Mucosa of rectum (tissue), 2 donors: ENCODE measurements around the gene MMP10.

Source experiments
- H3K27ac ChIP-seq, 2 donors: one replicate each; pipeline ENCODE4 v1.7.0; 2013; ENCODE audit warnings: inconsistent platforms in 2 of 2, low read depth in 2 of 2, low read length in 2 of 2
- H3K27me3 ChIP-seq, 2 donors: one replicate each; pipeline ENCODE4 v1.7.0; 2013; ENCODE audit warnings: low read length in 2 of 2; ENCODE audit not compliant: control insufficient read depth in 2 of 2, insufficient read depth in 2 of 2
- H3K36me3 ChIP-seq, 2 donors: one replicate each; pipeline ENCODE4 v1.7.0; 2013; ENCODE audit warnings: low read length in 2 of 2; ENCODE audit not compliant: control insufficient read depth in 2 of 2, insufficient read depth in 2 of 2
- H3K4me1 ChIP-seq, 2 donors: one replicate each; pipeline ENCODE4 v1.7.0; 2013; ENCODE audit warnings: low read length in 2 of 2, mild to moderate bottlenecking in 1 of 2; ENCODE audit not compliant: control insufficient read depth in 2 of 2, insufficient read depth in 2 of 2
- H3K4me3 ChIP-seq, 2 donors: one replicate each; pipeline ENCODE4 v1.7.0; 2013; ENCODE audit warnings: low read length in 2 of 2
- H3K9ac ChIP-seq, 2 donors: one replicate each; pipeline ENCODE4 v1.7.0; 2013; ENCODE audit warnings: low read length in 2 of 2, low read depth in 1 of 2, mild to moderate bottlenecking in 1 of 2
- H3K9me3 ChIP-seq, 2 donors: one replicate each; pipeline ENCODE4 v1.7.0; 2013; ENCODE audit warnings: low read length in 2 of 2; ENCODE audit not compliant: control insufficient read depth in 2 of 2
- donor health status: healthy.
- donor health status: Normal muscosa, but diverticular disease.

Gene MMP10

DNA sequence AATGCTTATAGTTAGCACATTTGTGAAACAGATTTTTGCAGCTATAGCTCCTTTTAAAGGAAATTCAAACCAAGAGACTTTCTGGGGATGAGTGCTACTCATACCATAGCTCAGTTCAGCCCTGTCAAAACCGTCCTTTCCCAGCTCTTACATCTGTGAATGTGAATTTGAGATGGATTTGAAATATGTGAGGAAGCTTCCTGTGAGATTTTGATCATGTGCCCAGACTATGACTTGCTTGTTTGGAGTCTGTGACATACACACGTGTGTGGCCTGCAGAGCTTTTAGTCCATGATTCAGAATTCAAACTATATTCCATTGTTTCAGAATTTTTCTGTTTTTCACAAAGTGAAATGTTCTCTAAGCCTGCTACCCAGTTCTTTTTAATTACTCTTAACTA, 21.9 kb upstream of the MMP10 start:
- no peaks in the 10 kb centered on the region for H3K9me3 ChIP-seq
- H3K27me3 ChIP-seq = no peaks in the 10 kb centered on the region
- H3K36me3 ChIP-seq = no peaks in the 10 kb centered on the region
- H3K9ac ChIP-seq = no peak overlapping the region
- H3K4me1 ChIP-seq = no peaks in the 10 kb centered on the region
- H3K4me3 ChIP-seq = no peak overlapping the region
- no peak overlapping the region for H3K27ac ChIP-seq

DNA sequence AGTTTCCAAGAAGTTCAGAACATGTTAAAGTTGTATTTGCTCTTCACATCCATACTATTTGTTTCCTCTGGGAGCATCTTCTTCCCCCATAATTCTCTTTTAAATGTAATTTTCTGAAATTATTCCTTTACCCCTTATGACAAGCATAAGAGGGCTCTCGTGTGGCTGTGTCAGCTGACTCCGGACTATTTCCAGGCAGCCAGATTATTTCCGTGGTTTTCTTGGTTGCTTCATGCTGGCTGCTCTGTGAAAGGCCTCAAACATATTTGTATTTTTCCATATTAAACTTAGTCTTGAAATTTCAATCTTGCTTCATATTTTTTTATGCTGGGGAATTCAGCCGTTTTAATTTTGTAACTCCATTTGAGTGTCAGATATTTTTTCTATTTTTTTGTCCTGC, 20.3 kb upstream of the MMP10 start:
- H3K9ac ChIP-seq = no peak overlapping the region

DNA sequence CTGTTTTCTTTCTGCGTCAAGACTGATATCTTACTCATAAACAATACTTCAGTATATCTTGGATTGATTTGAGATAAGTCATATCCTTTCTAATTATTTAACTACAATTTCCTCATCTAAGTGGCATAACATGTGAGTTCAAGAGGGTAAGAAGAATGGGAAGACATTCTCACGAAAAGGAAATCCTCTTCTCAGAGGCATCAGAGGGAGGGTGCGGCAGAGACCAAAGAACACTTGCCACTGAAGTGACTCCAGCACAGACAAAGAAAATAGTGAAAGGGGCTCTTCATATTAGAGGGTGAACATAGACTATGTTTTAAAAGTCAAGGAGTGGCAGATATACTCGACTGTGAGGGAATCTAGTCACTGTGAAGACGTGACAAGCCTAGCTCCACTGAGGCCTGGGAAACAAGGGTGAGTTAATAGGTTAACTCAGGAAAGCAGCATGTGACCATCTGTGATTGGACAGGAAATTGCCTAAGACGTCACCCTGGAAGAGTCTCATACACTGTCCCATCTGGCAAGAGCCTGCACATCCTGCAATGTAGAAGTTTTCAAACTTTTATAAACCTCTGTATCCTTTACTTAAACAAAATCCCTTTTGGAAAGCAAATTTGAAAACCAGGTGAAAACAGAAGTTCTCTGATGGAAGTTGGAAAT, 19.4 kb upstream of the MMP10 start:
- Histone ChIP-seq H3K36me3 (no peaks in the 10 kb centered on the region), H3K27ac (no peak overlapping the region), H3K9me3 (no peaks in the 10 kb centered on the region), H3K9ac (no peak overlapping the region), H3K4me3 (no peak overlapping the region), H3K4me1 (peaks cover 0 to under 1% of the 10 kb centered on the region in 2 donors), H3K27me3 (no peaks in the 10 kb centered on the region)

More for the DNA sequence above, 20.3 kb upstream of the MMP10 start:
- no peak overlapping the region for H3K27ac ChIP-seq
- no peaks in the 10 kb centered on the region for H3K4me1 ChIP-seq
- H3K27me3 ChIP-seq = no peaks in the 10 kb centered on the region
- H3K9me3 ChIP-seq = no peaks in the 10 kb centered on the region
- no peaks in the 10 kb centered on the region for H3K36me3 ChIP-seq
- no peak overlapping the region for H3K4me3 ChIP-seq

DNA sequence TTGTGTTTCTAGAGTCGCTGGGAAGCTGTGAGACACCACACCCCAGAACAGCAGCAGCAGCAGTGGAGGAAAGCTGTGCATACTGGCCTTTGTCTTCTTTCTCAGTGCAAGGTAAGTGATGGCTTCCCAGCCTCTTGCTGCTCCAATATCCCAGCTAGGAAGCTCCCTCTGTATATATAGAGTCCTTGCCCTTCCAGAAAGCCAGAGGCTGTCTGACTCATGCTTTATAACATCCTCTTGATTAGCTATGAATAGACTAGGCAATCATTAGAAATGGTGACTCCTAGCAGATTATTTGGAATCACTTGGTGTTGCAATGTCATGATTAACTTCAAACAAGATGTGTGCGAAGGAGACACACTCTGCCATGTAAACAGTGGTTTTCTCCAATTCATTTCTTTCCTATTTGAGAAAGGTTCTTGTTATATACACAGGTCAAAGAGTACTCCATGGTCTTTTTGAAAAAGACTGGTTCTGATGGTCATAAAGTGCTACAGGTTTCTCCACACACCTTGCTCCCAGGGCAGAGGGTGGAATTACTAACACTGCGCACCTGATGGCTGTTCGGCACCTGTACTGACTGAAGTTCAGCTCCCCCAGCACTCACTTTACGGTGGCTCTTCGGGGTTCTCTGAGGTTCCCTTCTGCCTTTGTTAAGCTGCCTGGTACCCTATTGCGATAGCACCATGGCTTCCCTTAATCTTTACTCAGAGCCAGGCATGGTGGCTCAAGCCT, 17.8 kb upstream of the MMP10 start, which contains the start of gene MMP1:
Gene MMP1, minus strand, starts transcription at position 149 of the 735 bp plus-strand sequence. Its CDS starts 68 bp downstream, at position 81.
- no peaks in the 10 kb centered on the region for H3K27me3 ChIP-seq
- H3K36me3 ChIP-seq = no peaks in the 10 kb centered on the region
- H3K4me1 ChIP-seq = peaks cover 4 to 14% of the 10 kb centered on the region in 2 donors
- H3K9ac ChIP-seq = no peak within 1 kb of the TSS
- no peak within 1 kb of the TSS for H3K4me3 ChIP-seq
- H3K9me3 ChIP-seq = no peaks in the 10 kb centered on the region
- H3K27ac ChIP-seq = no peak within 1 kb of the TSS

DNA sequence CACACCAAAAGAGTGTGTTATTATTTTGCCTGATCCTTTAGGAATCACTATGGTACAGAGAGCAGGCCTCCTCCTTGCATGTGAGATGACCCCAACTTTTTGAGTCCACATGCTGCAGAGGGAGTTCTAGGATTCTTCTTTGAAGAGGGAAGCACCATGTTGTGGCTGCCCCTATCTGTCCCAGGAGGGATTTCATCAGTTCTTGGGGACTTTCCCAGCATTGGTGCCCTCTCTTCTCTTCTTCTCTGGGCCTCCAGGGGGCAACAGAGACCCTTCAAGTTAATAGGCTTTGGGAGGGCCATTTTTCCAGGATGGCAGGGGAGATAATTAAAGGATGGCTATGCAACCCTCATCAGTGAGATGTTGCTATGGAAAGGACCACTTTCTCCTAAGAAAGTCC, 14.0 kb upstream of the MMP10 start:
- no peaks in the 10 kb centered on the region for H3K9me3 ChIP-seq
- peaks cover 4 to 14% of the 10 kb centered on the region in 2 donors for H3K4me1 ChIP-seq
- H3K27me3 ChIP-seq = no peaks in the 10 kb centered on the region
- H3K4me3 ChIP-seq = no peak overlapping the region
- H3K27ac ChIP-seq = no peak overlapping the region
- no peaks in the 10 kb centered on the region for H3K36me3 ChIP-seq
- no peak overlapping the region for H3K9ac ChIP-seq

DNA sequence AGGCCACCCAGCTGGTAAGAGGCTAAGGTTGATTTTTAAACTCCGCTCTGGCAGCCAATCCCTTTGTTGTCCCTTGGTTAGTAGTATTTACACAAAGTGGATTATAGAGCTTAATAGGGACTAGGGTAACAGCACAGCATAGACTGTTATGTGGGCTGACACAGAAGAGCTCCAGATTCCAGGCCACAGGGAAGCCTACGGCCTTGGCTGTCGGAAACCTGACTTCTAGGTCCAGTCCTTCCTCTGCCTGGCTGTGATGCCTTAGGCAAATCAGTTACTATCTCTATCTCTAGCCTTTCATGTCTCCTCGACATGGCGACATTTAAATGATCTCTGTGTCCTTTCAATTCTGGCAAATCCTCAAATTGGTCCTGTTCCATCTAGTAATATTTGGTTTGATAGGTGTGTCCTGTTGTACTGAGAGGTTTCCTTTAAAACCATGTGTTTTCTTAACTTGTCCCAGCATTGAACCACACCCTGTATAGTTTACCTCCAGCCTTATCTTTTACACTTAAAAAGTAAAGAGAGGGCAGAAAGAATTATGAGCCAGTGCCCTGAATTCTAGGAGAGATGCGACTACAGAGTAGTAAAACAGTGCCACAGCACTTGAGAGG, 13.4 kb upstream of the MMP10 start:
- Histone ChIP-seq H3K9ac (no peak overlapping the region), H3K4me1 (peaks cover 4 to 14% of the 10 kb centered on the region in 2 donors), H3K9me3 (no peaks in the 10 kb centered on the region), H3K27ac (peak overlapping the region in 1 of 2 donors; percentile 13), H3K4me3 (no peak overlapping the region), H3K36me3 (no peaks in the 10 kb centered on the region), H3K27me3 (no peaks in the 10 kb centered on the region)

DNA sequence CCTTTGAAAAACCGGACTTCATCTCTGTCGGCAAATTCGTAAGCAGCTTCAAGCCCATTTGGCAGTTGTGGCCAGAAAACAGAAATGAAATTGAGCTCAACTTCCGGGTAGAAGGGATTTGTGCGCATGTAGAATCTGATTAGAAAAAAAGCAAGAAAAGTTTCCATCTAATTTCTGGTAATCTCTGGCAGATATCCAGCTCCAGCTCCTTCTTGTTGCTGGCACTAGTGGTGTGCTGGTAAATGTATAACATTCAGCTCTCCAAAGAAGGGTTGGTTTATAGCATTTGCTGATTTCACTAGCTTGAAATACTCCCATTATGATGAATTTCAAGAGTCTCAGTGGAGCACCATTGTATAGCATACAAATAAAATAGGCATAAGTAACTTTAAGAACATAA, 12.2 kb upstream of the MMP10 start:
- Histone ChIP-seq H3K36me3 (no peaks in the 10 kb centered on the region), H3K27me3 (no peaks in the 10 kb centered on the region), H3K9ac (no peak overlapping the region), H3K27ac (no peak overlapping the region), H3K4me1 (peaks cover 4 to 14% of the 10 kb centered on the region in 2 donors), H3K9me3 (no peaks in the 10 kb centered on the region), H3K4me3 (no peak overlapping the region)

DNA sequence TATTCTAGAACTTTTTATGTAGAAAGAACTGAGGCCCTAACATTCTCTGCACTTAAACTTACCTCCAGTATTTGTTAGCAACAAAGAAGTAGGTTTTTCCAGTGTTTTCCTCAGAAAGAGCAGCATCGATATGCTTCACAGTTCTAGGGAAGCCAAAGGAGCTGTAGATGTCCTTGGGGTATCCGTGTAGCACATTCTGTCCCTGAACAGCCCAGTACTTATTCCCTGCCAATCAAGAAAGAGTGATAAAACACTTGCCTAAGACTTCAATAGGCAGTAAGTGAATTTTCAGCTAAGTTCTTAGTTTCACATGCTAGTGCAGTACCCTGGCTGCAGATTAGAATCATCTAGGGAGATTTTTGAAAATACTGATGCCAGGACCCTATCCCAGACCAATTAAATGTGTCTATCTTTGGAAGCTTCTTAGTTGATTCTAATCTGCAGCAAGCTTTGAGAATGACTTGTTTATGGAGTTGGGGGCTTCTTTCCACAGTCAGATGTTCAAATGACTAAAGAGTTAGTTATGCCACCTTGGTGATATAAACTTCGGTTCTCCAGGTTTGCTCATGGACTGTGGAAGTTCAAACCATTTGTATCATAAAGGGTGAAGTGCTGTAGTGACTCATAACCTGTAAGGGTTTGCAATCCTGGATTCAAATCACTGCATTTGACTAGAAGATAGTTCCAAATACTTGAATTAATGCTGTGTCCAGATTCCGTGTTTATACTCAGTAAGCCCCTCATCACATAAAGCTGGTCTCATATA, 11.0 kb upstream of the MMP10 start:
- no peak overlapping the region for H3K4me3 ChIP-seq
- H3K27ac ChIP-seq = no peak overlapping the region
- peaks cover 4 to 14% of the 10 kb centered on the region in 2 donors for H3K4me1 ChIP-seq
- no peaks in the 10 kb centered on the region for H3K27me3 ChIP-seq
- H3K36me3 ChIP-seq = no peaks in the 10 kb centered on the region
- no peaks in the 10 kb centered on the region for H3K9me3 ChIP-seq
- no peak overlapping the region for H3K9ac ChIP-seq

DNA sequence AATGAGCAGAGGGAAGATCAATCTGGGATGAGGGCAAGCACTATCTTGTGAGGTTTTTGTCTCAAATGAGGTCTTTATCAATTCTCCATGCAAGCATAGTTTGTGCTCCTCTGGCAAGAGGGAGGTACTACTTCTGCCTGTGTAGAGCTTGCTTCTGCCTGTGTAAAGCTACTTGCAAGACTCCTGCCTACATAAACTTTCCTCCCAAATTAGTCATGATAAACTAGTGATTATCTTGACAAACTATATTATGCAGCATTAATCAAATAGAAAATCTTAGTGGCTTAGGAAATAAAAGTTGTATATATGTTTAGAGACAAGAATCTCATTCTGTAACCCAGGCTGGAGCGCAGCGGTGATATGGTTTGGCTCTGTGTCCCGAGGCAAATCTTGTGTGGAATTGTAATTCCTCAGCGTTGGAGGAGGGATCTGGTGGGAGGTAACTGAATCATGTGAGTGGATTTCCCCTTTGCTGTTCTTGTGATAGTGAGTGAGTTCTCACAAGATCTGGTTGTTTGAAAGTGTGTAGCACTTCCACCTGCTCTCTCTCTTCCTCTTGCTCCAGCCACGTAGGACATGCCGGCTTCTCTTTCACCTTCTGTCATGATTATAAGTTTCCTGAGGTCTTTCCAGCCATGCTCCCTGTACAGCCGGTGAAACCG, 8.0 kb upstream of the MMP10 start:
- Histone ChIP-seq H3K9me3 (no peaks in the 10 kb centered on the region), H3K4me1 (peaks cover under 1 to 1% of the 10 kb centered on the region in 2 donors), H3K27ac (no peak overlapping the region), H3K36me3 (no peaks in the 10 kb centered on the region), H3K9ac (no peak overlapping the region), H3K27me3 (no peaks in the 10 kb centered on the region), H3K4me3 (no peak overlapping the region)
